OCI-LY1 (cell line): Measurements from ENCODE around the gene IMMP2L.

Experiments
- CTCF ChIP-seq: fragments of 200-600 bp; sonication (generic), shearing (Covaris generic); IDR thresholded peaks from 2 replicates; pipeline ENCODE4 v1.5.1; 2017; ENCODE audit warnings: mild to moderate bottlenecking, antibody characterized with exemption, low read length, moderate library complexity, mixed read lengths
- EZH2 ChIP-seq: fragments of 200-600 bp; sonication (generic), shearing (Covaris generic); IDR thresholded peaks from 2 replicates; pipeline ENCODE4 v1.8.0; 2017; ENCODE audit warnings: borderline replicate concordance, mixed run types, mild to moderate bottlenecking, antibody characterized with exemption, low read length, moderate library complexity, mixed read lengths

- no peak for TF ChIP-seq EZH2
- TF ChIP-seq CTCF, result no peak
These were observed 232.1 kb downstream of the IMMP2L start for GRCh38 chr7:111330235-111330523.
